SK-N-MC (cell line): ENCODE data around the gene INPP4B.

Experiments
- EZH2 ChIP-seq: fragments of 200-600 bp; sonication (generic); IDR thresholded peaks from one replicate; pipeline ENCODE4 v1.6.1; 2017; ENCODE audit warnings: antibody characterized with exemption
- POLR2AphosphoS5 ChIP-seq: IDR thresholded peaks from 2 replicates; pipeline ENCODE4 v1.6.1; 2012; ENCODE audit warnings: mild to moderate bottlenecking, low read depth, low read length, borderline replicate concordance

GRCh38 chr4:142405695-142406498 lies 440.2 kb downstream of the INPP4B start:
- TF ChIP-seq EZH2 (no peak), POLR2AphosphoS5 (no peak)
